ENCODE results near the gene GGN. TPM values are rescaled to one million over a fixed set of nuclear protein-coding genes. Genes with fewer than 3 reads are reported as not detected.
"Not testable (repeated sequence)": the region's sequence is repeated elsewhere in the genome, so short reads cannot be mapped to it uniquely, and the experiment has no call there.

GGN gene
- total RNA-seq, 1 experiment from 2014 or later: not detected

- H3K36me3 ChIP-seq: no peaks in the 10 kb centered on the region
- peaks cover 39% of the 10 kb centered on the region for H3K27me3 ChIP-seq
- no peak for DNase-seq
These were observed 26.8 kb downstream of the GGN start for GRCh38 chr19:38360839-38361631.

DNA sequence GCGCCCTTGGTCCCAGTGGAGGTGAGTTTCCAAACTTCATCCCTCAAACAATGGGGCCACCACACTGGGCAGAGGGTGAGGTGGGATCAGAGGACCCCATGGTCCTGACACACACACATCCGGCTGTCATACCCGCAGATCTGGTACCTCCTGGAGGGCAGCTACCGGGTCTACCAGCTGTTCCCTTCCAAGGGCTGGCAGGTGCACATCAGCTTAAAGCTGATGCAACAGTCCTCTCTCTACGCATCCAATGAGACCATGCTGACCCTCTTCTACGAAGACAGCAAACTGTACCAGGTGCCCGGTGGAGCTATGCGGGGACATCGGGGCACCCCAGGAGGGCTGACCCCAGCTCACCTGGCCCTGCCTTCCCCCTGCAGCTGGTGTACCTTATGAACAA lies 27.5 kb downstream of the GGN start:
- DNase-seq: no peak
- H3K36me3 ChIP-seq: no peaks in the 10 kb centered on the region
- no peaks in the 10 kb centered on the region for H3K9me3 ChIP-seq
- H3K27me3 ChIP-seq: peaks cover 40% of the 10 kb centered on the region
- no peak overlapping the region for H3K4me3 ChIP-seq

More at GRCh38 chr19:38360839-38361631, 26.8 kb downstream of the GGN start:
- no peaks in the 10 kb centered on the region for H3K9me3 ChIP-seq
- H3K4me3 ChIP-seq: peak overlapping the region; percentile 57

DNA sequence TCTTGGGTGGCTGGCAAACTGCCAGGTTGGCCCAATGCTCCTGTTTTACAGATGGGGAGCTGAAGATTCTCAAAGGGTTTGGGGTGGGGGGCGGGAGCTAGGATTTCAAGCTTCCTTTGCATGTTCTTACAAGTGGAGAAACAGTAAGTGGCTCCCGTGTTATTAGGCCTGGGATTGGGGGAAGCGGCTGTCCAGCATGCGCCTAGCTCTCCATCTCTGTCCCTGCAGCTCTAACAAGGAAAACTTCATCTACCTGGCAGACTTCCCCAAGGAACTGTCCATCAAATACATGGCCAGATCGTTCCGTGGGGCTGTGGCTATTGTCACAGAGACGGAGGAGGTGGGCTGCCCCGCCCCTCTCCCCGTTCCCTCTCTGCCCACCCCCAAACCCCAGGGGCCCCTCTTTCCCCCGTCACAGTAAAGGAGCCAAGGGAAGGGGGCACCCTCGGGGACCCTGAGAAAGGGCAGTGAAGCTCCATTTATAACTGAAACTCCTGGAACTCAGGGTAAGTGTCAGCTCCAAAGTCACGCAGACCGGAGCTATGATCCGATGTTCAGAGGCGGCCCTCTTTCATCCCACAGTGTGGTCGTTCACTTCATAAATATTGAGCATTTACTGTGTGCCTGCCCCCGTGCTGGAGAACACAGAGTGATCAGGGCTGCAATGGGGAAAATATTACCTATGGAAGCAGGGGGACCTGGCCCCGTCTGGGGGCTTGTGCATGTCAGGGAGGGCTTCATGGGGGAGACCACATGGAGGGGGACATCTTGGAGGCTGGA lies 28.4 kb downstream of the GGN start:
- no peaks in the 10 kb centered on the region for H3K36me3 ChIP-seq
- no peak for DNase-seq
- H3K4me3 ChIP-seq: no peak overlapping the region
- peaks cover 39% of the 10 kb centered on the region for H3K27me3 ChIP-seq
- H3K9me3 ChIP-seq: no peaks in the 10 kb centered on the region

DNA sequence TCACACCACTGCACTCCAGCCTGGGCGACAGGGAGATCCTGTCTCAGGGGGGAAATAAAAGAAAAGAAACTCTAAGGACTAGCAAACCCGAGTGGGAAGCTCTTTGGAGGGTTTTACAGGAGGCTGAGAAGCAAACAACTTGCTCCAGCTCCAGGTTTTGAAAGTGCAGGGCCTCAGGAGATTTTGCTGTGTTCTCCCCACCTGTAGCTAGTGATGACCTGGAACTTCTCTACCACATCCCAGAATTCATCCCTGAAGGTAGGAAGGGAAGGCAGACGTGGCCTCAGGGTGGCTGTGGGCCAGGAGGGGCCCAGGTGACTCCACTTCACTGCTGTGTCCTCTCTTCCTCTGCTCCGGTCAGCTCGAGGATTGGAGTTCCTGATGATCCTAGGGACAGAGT lies 29.8 kb downstream of the GGN start:
- no peak overlapping the region for H3K4me3 ChIP-seq
- H3K27me3 ChIP-seq: peaks cover 39% of the 10 kb centered on the region
- no peaks in the 10 kb centered on the region for H3K9me3 ChIP-seq
- no peaks in the 10 kb centered on the region for H3K36me3 ChIP-seq
- DNase-seq: no peak

DNA sequence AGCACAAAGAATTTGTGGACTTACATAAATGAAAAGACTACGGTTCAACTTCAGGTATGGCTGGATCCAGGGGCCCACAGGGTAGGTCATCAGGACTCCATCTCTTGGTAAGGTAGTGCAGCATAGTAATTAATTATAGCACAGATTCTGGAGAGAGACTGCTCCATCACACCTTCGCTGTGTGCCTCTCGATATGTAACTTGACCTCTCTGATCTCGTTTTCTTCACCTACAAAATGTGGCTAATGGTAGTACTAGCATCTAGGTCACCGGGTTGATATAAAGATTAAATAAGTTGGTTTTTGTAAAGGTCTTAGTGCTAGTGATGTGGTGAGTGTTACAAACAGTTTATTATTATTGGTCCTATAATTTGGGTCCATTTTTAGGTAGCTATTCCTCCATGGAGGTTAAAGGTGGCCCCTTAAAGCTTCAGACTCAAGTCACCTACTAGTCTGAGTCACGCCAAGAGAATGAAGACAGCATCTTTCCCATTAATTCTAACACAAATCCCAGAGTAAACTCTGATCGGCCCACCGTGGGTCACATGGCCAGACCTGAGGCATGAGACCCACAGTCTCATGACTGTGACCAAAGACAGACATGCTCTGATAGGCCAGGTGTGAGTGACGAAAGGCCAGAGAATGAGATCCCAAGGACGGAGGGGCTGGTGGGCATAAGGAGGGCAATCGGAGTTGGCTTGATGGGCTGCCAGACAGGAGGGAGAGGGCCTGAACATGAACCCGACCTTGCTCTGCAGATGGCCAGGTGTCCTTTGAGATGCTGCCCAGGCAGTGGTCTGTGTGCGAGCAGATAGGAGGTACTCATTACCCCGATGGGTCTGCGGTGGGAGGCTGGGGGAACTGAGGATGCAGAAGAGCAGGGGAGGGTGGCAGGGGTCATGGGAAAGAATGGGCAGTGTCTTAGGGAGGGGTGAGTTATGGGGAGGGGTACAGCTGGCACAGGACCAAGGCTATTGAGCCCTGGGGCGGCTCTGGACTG lies 31.8 kb downstream of the GGN start:
- Histone ChIP-seq H3K4me3 (no peak overlapping the region), H3K36me3 (no peaks in the 10 kb centered on the region), H3K27me3 (peaks cover 32% of the 10 kb centered on the region), H3K9me3 (no peaks in the 10 kb centered on the region)
- no peak for DNase-seq

GRCh38 chr19:38352611-38353010 lies 35.2 kb downstream of the GGN start:
- H3K9me3 ChIP-seq: no peaks in the 10 kb centered on the region
- H3K27me3 ChIP-seq: peaks cover 11% of the 10 kb centered on the region; the same call in 1 of the 2 replicates
- H3K36me3 ChIP-seq: no peaks in the 10 kb centered on the region
- no peak overlapping the region for H3K4me3 ChIP-seq
- DNase-seq: no peak

DNA sequence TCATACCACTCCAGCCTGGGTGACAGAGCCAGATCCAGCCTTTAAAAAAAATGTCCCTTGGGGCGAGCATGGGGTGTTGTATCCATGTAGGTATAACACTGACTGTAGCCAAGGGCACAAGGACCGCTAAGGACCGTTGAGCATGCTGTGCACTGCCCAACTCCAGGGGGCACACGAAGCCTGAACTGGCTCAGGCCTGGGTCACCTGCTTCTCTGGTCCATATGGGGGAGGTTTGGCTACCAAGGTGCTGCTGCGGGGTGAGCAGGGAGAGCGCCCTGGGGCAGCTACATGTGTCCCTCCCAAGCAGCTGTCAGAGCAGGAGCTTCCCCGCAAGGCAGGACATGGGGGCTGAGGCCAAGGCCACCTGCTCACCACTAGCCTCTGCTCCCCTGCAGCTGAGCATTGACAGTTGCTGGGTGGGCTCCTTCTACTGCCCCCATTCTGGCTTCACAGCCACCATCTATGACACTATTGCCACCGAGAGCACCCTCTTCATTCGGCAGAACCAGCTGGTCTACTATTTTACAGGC lies 35.9 kb downstream of the GGN start:
- DNase-seq: no peak
- no peaks in the 10 kb centered on the region for H3K36me3 ChIP-seq
- no peaks in the 10 kb centered on the region for H3K9me3 ChIP-seq
- no peak overlapping the region for H3K4me3 ChIP-seq
- peaks cover 9% of the 10 kb centered on the region; the same call in 1 of the 2 replicates for H3K27me3 ChIP-seq

- Histone ChIP-seq H3K27me3 (0 out of 2 replicates have a peak, but pooled peaks cover 3% of the 10 kb centered on the region), H3K36me3 (no peaks in the 10 kb centered on the region), H3K4me3 (no peak overlapping the region), H3K9me3 (no peaks in the 10 kb centered on the region)
- no peak for DNase-seq
These were observed 37.0 kb downstream of the GGN start for GRCh38 chr19:38350883-38351282.

- no peak overlapping the region for H3K4me3 ChIP-seq
- no peaks in the 10 kb centered on the region for H3K9me3 ChIP-seq
- no peaks in the 10 kb centered on the region for H3K36me3 ChIP-seq
- no peak for DNase-seq
- no peaks in the 10 kb centered on the region for H3K27me3 ChIP-seq
These were observed 41.0 kb downstream of the GGN start for GRCh38 chr19:38346837-38347236.

DNA sequence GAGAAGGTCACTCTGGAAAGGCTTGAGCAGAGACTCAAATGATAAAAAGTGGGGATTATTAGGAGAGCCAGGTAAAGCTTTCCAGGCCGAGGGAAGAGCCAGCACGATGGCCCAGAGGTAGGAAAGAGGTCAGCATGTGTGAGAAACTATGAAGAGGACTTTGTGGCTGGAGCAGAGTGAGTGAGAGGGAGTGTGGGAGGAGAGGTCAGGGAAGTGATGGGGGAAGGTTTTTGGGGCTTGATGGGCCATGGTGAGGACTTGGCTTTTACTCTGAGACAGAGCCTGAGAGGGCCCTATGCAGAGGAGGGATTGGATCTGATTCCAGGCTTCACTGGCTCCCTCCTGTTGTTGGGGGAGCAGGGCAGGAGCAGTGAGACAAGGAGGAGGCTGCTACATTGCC lies 46.9 kb downstream of the GGN start:
- Histone ChIP-seq H3K27me3 (no peaks in the 10 kb centered on the region), H3K4me3 (no peak overlapping the region), H3K36me3 (no peaks in the 10 kb centered on the region), H3K9me3 (no peaks in the 10 kb centered on the region)
- no peak for DNase-seq

- not testable (repeated sequence) for H3K4me3 ChIP-seq, DNase-seq, H3K27me3 ChIP-seq, H3K9me3 ChIP-seq, H3K36me3 ChIP-seq
These were observed 48.8 kb downstream of the GGN start for GRCh38 chr19:38339011-38339410.

DNA sequence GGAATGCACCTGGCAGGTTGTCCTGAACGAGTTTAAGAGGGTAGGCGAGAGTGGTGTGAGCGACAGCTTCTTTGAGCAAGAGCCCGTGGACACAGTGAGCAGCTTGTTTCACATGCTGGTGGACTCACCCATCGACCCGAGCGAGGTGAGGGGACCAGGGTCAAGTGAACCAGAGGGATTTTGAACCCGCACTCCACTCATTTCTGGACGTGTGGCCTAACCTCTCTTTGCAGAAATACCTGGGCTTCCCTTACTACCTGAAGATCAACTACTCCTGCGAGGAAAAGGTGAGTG lies 50.5 kb downstream of the GGN start:
- Histone ChIP-seq H3K9me3 (no peaks in the 10 kb centered on the region), H3K4me3 (peak overlapping the region; percentile 62), H3K27me3 (no peaks in the 10 kb centered on the region), H3K36me3 (no peaks in the 10 kb centered on the region)
- DNase-seq: no peak

GRCh38 chr19:38336638-38337359 lies 51.0 kb downstream of the GGN start:
- no peaks in the 10 kb centered on the region for H3K27me3 ChIP-seq
- no peaks in the 10 kb centered on the region; the same call in 1 of the 2 replicates for H3K36me3 ChIP-seq
- peak overlapping the region; percentile 62 for H3K4me3 ChIP-seq
- peak; percentile 92 for DNase-seq
- H3K9me3 ChIP-seq: no peaks in the 10 kb centered on the region

GRCh38 chr19:38335949-38336637 lies 51.7 kb downstream of the GGN start:
- Histone ChIP-seq H3K4me3 (peak overlapping the region; percentile 62), H3K27me3 (no peaks in the 10 kb centered on the region), H3K36me3 (peaks cover 5% of the 10 kb centered on the region), H3K9me3 (no peaks in the 10 kb centered on the region)
- DNase-seq: peak; percentile 99

Data from MG63 (cell line).